HG03045 (cell line): ENCODE data around the gene JAKMIP1.
"Not testable (repeated sequence)": the region's sequence is repeated elsewhere in the genome, so short reads cannot be mapped to it uniquely, and the experiment has no call there.

Experiments used
- ATAC-seq: cut with Tn5 transposase; IDR thresholded peaks from one replicate; pipeline ENCODE4 v1.9.1; 2021; ENCODE audit warnings: mild to moderate bottlenecking, moderate library complexity; ENCODE audit not compliant: unreplicated experiment

Gene JAKMIP1

GRCh38 chr4:6229671-6230501 lies 29.5 kb upstream of the JAKMIP1 start:
- no peak for ATAC-seq

GRCh38 chr4:6229095-6229494 lies 28.7 kb upstream of the JAKMIP1 start:
- no peak for ATAC-seq

GRCh38 chr4:6228158-6229067 lies 28.1 kb upstream of the JAKMIP1 start:
- no peak for ATAC-seq

DNA sequence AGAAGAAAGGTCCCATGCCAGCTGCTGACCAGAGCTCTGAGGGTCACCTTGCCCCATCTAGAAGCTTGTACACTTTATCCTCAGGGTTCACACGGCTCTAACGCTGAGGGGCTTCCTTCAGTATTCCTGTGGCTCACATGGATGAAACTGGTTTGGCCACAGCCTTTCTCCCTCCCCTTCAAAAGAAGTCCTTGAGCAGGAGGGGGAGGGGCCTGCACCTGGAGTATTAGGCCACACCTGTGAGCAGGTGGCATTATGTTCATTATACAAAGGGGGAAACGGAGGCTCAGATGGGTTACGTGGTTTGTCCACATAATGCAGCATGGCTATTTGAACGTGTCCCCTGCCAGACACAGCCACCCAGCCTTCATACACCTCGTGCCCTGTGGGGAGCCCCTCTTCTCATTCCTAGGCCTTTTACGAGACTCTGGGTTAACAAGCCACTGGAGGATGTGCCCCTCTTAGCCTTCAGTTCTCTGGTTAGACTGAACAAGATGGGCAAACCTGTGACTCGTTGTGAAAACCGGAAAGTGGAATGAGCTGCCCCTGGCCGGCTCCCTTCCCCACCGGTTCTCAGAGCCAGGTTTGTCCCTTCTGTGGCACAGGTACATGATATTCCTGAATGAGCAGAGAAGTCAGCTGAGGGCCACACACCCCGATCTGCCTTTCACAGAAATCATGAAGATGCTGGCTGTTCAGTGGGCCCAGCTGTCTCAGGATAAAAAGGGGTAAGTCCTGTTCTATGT lies 27.2 kb upstream of the JAKMIP1 start:
- ATAC-seq, result no peak

DNA sequence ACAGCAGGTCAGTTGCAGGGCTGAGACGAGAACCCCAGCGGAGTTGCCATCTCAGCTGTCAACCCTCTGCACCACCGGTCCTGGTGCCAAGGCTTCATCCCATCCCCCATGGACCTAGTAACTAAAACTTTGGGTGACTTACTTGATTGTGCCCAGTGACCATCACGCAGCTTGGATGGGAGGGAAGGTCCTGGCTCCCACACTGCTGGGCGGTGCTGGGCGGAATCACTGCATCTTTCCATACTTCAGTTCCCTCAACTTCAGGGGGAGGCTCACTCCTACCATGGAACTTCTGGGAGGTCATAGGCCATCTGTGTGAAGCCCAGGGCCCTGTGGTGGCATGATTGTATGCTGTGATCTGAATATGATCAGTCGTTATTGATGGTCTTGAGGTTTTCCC lies 26.2 kb upstream of the JAKMIP1 start:
- no peak for ATAC-seq

GRCh38 chr4:6225469-6225868 lies 25.1 kb upstream of the JAKMIP1 start:
- no peak for ATAC-seq

DNA sequence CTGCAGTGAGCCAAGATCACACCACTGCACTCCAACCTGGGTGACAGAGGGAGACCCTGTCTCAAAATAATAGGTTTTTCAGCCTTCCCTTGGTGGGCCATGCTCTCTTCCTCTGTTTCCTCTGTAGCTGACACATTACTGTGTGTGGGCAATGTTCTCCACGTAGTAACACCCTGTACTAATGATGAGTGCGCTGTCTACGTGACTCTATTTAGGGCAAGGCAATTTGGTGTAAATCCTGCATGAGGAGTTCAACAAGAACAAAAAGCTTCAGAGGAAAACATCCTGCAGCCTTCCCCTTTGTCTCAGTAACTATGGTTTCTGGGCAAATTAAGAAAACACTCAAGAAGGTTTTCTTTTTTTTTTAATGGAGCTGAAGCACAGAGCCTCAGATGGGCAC lies 24.4 kb upstream of the JAKMIP1 start:
- ATAC-seq, result no peak

- no peak for ATAC-seq
Measured at GRCh38 chr4:6222761-6223292, 22.5 kb upstream of the JAKMIP1 start.

- ATAC-seq, result no peak
Measured at GRCh38 chr4:6221851-6222760, 21.8 kb upstream of the JAKMIP1 start.

GRCh38 chr4:6221301-6221850 lies 21.0 kb upstream of the JAKMIP1 start:
- ATAC-seq, result no peak

DNA sequence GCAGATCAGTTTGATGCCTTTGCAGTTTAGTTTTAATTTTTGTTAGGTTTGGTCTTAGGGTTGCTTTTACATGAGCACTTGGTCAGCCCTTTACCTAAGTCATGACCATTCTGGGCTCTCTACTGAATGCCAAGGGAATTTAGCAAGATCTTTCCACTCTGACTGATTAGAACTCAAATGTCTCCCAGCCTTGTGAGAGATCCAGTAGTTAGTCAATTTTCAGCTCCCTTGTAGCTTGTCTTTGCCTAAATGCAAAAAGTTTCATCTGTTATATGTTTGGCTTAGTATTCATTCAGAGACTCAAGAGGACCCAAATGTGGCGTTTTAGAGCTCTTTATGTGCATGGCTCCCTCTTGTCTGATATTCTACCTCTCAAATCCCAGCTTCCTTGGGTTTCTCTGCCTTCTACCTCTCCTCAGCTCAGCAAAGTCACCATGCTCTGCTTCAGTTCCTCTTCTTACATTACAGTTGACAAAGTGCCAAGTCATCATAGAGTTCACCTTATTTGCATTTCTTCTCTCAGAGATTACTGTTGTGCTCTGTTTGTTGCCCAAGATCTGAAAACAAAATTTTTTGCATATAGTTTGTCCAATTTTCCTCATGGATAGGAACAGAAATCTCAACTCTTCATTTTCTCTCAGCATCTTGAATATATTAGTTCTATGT lies 17.5 kb upstream of the JAKMIP1 start:
- ATAC-seq, result peak; percentile 88

GRCh38 chr4:6216588-6216987 lies 16.2 kb upstream of the JAKMIP1 start:
- no peak for ATAC-seq

DNA sequence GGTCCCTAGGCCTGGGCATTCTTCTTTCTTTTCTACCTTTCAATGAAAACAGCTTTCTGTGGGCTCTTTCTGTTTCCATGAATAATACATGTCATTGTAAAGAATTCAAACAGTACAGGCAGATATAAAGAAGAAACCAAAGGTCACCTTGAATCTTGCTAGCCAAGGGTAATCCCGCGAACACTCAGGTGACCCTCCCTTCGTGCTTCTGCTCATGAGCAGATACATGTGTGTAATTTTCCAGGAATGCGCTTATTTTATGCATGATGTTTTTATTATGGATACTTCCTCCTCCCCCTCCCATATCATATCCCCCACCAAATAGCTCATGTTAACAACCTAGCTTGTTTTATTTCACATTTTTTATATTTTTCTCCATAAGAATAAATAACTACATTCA lies 9.6 kb upstream of the JAKMIP1 start:
- no peak for ATAC-seq

- not testable (repeated sequence) for ATAC-seq
Measured at GRCh38 chr4:6209291-6209690, 8.9 kb upstream of the JAKMIP1 start.

GRCh38 chr4:6208416-6208815 lies 8.1 kb upstream of the JAKMIP1 start:
- ATAC-seq, result no peak

DNA sequence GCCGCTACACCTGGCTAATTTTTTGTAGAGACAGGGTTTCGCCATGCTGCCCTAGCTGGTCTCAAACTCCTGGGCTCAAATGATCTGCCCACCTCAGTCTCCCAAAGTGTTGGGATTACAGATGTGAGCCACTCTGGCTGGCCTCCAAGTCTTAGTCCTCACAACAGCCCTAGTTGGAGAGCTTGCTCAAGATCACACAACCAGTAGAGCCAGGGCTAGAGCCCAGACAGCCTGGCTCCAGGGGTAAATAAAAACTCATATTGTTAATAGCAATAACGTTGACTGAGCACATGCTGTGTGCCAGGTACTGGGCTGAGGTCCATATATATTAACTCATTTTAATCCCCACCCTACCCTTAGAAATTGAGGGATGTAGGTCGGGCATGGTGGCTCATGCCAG lies 7.3 kb upstream of the JAKMIP1 start:
- ATAC-seq, result no peak

GRCh38 chr4:6206771-6207290 lies 6.5 kb upstream of the JAKMIP1 start:
- ATAC-seq, result no peak

- ATAC-seq, result no peak
Measured at GRCh38 chr4:6205973-6206372, 5.6 kb upstream of the JAKMIP1 start.

DNA sequence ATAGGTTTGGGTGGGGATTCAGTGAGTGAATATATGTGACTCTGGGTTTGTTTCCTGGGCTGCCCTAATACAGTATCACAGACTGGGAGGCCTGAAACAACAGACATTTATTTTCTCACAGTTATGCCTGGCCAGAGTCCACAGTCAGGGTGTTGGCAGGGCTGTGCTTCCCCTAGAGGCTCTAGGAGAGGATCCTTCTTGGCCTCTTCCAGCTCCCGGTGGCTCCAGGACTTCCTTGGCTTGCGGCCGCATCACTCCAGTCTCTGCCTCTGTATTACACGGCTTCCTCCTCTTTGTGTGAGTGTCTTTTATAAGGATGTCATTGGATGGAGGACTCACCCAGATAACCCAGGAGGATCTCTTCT lies 5.2 kb upstream of the JAKMIP1 start:
- ATAC-seq, result no peak
